D721Med (cell line): ENCODE results near the gene ZNF407.
A peak's percentile ranks its signal among the peaks of the same experiment; 100 is the strongest.

Experiments
- DNase-seq: peaks from one replicate; pipeline ENCODE4 v3.0.0; 2011; ENCODE audit warnings: low spot score; ENCODE audit not compliant: insufficient read length
- FAIRE-seq: peaks from 2 replicates; lab custom pipeline; 2011; peaks lifted over from hg19 to GRCh38; lab: Jason Lieb, UNC
- TF ChIP-seq, protein P1 (sequence below): IDR thresholded peaks from 2 replicates; pipeline ENCODE4 v1.5.1; 2012; ENCODE audit warnings: mild to moderate bottlenecking, control low read depth; ENCODE audit not compliant: insufficient read depth; ENCODE audit errors: missing control alignments

The ZNF407 gene

GRCh38 chr18:74896390-74896991, 298.8 kb downstream of the ZNF407 start:
- FAIRE-seq (no peak), DNase-seq (no peak)
- TF ChIP-seq, protein P1, sequence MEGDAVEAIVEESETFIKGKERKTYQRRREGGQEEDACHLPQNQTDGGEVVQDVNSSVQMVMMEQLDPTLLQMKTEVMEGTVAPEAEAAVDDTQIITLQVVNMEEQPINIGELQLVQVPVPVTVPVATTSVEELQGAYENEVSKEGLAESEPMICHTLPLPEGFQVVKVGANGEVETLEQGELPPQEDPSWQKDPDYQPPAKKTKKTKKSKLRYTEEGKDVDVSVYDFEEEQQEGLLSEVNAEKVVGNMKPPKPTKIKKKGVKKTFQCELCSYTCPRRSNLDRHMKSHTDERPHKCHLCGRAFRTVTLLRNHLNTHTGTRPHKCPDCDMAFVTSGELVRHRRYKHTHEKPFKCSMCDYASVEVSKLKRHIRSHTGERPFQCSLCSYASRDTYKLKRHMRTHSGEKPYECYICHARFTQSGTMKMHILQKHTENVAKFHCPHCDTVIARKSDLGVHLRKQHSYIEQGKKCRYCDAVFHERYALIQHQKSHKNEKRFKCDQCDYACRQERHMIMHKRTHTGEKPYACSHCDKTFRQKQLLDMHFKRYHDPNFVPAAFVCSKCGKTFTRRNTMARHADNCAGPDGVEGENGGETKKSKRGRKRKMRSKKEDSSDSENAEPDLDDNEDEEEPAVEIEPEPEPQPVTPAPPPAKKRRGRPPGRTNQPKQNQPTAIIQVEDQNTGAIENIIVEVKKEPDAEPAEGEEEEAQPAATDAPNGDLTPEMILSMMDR = peak; percentile 38

GRCh38 chr18:74897971-74898657, 300.4 kb downstream of the ZNF407 start:
- TF ChIP-seq, protein P1 = no peak
- FAIRE-seq = no peak

GRCh38 chr18:74898965-74899364, 301.3 kb downstream of the ZNF407 start:
- FAIRE-seq (no peak), DNase-seq (no peak)
- TF ChIP-seq, protein P1 = no peak

More at GRCh38 chr18:74897971-74898657, 300.4 kb downstream of the ZNF407 start:
- DNase-seq = no peak

- no peak for DNase-seq
- FAIRE-seq = peak; percentile 79
- TF ChIP-seq, protein P1 = no peak
Observed at GRCh38 chr18:74899554-74899953, 301.9 kb downstream of the ZNF407 start.

DNA sequence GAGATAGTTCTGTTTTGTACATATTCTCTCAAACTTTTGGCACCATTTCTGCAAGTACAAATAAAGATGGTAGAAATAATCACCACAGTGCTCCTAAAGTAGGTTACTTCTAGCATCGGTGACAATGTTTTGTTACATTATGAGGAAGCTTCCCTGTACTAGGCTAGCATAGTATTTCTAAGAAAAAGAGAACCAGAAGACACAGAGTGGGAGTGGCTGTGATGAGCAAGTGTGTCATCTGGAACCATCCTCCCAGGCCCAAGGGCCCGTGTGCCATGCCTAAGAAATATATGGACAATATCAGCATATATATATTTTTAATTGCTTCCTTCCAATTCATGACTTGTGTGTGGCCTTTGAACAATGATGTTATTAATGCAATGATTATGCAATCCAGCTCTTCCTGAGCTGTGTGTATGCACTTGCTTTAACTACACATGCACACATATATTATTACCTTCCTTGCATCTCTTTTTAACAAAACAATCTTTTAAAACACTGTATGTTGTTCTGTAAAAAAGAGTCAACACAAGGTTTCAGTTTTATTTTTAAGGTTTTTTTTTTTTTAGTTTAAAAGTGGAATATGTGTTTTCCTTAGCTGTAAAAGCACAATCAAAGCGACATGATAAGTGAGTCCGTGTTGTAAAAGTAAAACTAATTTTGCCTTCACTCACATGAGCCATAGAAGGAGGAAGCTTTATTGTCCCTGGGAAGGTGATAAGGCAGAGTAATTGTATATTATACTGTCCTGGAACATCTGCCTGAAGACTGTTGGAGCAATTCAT, 303.9 kb downstream of the ZNF407 start:
- TF ChIP-seq, protein P1 = no peak
- FAIRE-seq = peak; percentile 98
- DNase-seq = no peak

GRCh38 chr18:74902147-74902455, 304.4 kb downstream of the ZNF407 start:
- FAIRE-seq (no peak), DNase-seq (no peak)
- TF ChIP-seq, protein P1 = no peak
